GM21619 (cell line): ENCODE results near the gene RAB20.

Source experiments
- ATAC-seq: cut with Tn5 transposase; IDR thresholded peaks from one replicate; pipeline ENCODE4 v1.9.1; 2021; ENCODE audit not compliant: unreplicated experiment

The RAB20 gene

DNA sequence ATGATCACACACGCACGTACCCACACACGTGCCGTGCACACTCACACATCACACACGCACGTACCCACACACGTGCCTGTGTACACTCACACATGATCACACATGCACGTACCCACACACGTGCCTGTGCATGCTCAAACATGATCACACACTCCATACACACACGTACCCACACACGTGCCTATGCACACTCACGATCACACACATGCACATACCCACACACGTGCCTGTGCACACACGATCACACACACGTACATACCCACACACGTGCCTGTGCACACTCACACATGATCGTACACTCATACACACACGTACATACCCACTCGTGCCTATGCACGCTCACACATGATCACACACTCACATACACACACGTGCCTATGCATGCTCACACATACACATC, 86.8 kb downstream of the RAB20 start:
- ATAC-seq: no peak
